Erythroblast (primary cell): ENCODE measurements around the gene KLK3.

Source experiments
- GATA1 ChIP-seq: IDR thresholded peaks from 2 replicates; pipeline ENCODE4 v1.6.1; 2011; ENCODE audit warnings: low read depth, mild to moderate bottlenecking, control low read depth, low read length, moderate library complexity
- POLR2A ChIP-seq: IDR thresholded peaks from 2 replicates; pipeline ENCODE4 v1.6.1; 2011; ENCODE audit warnings: mild to moderate bottlenecking, low read length

DNA sequence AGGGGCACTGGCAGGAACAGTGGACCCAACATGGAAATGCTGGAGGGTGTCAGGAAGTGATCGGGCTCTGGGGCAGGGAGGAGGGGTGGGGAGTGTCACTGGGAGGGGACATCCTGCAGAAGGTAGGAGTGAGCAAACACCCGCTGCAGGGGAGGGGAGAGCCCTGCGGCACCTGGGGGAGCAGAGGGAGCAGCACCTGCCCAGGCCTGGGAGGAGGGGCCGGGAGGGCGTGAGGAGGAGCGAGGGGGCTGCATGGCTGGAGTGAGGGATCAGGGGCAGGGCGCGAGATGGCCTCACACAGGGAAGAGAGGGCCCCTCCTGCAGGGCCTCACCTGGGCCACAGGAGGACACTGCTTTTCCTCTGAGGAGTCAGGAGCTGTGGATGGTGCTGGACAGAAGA, 22.6 kb downstream of the KLK3 start:
- no peak for TF ChIP-seq POLR2A
- TF ChIP-seq GATA1: no peak
